IMR-90 (cell line): Measurements from ENCODE around the gene SNX3.

Source experiments
- CEBPB ChIP-seq: IDR thresholded peaks from 2 replicates; pipeline ENCODE4 v1.6.1; 2012; ENCODE audit warnings: low read depth, low read length, improper control_type of control experiment
- FOS ChIP-seq: fragments of 150-350 bp; IDR thresholded peaks from 2 replicates; pipeline ENCODE4 v1.6.1; 2016; ENCODE audit warnings: low read depth, low read length
- MAFK ChIP-seq: IDR thresholded peaks from 2 replicates; pipeline ENCODE4 v1.6.1; 2012; ENCODE audit warnings: low read depth, low read length, improper control_type of control experiment
- MAZ ChIP-seq: IDR thresholded peaks from 2 replicates; pipeline ENCODE4 v1.6.1; 2012; ENCODE audit warnings: low read depth, mild to moderate bottlenecking, low read length, improper control_type of control experiment, moderate library complexity, borderline replicate concordance
- MXI1 ChIP-seq: IDR thresholded peaks from 2 replicates; pipeline ENCODE4 v1.6.1; 2012; ENCODE audit warnings: low read depth, mild to moderate bottlenecking, low read length, moderate library complexity, borderline replicate concordance
- NFE2L2 ChIP-seq: fragments of 150-350 bp; IDR thresholded peaks from 2 replicates; pipeline ENCODE4 v1.6.1; 2016; ENCODE audit warnings: low read depth, mild to moderate bottlenecking, low read length
- POLR2A ChIP-seq: IDR thresholded peaks from 2 replicates; pipeline ENCODE4 v1.6.1; 2012; ENCODE audit warnings: mild to moderate bottlenecking, low read depth, low read length
- RAD21 ChIP-seq: IDR thresholded peaks from 2 replicates; pipeline ENCODE4 v1.6.1; 2012; ENCODE audit warnings: low read length, improper control_type of control experiment
- RCOR1 ChIP-seq: IDR thresholded peaks from 2 replicates; pipeline ENCODE4 v1.6.1; 2012; ENCODE audit warnings: mild to moderate bottlenecking, low read length, improper control_type of control experiment; ENCODE audit not compliant: insufficient replicate concordance
- RFX5 ChIP-seq: IDR thresholded peaks from 2 replicates; pipeline ENCODE4 v1.8.0; 2012; ENCODE audit warnings: low read depth, mild to moderate bottlenecking, low read length, moderate library complexity
- SMC3 ChIP-seq: fragments of 150-350 bp; IDR thresholded peaks from 2 replicates; pipeline ENCODE4 v1.6.1; 2016; ENCODE audit warnings: low read depth, mild to moderate bottlenecking, antibody characterized with exemption, low read length, moderate library complexity
- TF ChIP-seq, protein P1 (sequence below): conservative IDR thresholded peaks from 2 replicates; pipeline ENCODE4 v1.5.1; 2012; ENCODE audit warnings: mild to moderate bottlenecking, low read depth, low read length, improper control_type of control experiment
- TF ChIP-seq, protein P2 (sequence below): fragments of 150-350 bp; IDR thresholded peaks from 2 replicates; pipeline ENCODE4 v1.6.1; 2016; ENCODE audit warnings: low read depth, mild to moderate bottlenecking, low read length, moderate library complexity, borderline replicate concordance
- TF ChIP-seq, protein P3 (sequence below): fragments of 150-350 bp; IDR thresholded peaks from 2 replicates; pipeline ENCODE4 v1.6.1; 2017; ENCODE audit warnings: mild to moderate bottlenecking, antibody characterized with exemption, low read length, low read depth

DNA sequence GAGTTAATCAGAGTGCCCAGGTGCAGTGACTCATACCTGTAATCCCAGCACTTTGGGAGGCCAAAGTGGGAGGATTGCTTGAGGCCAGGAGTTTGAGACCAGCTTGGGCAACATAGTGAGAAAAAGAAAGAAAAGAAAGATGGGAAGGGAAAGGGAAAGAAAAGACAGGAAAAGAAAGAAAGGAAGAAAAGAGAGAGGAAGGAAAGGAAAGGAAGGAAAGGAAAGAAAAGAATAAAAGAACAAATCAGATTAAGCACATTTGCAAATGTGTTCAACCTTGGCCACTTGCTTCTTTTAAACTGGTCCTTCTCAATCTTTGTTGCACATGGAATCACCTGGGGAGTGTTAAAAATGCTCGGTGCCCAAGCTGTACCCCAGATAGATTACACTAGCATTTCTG is 67.0 kb downstream of the SNX3 start:
- TF ChIP-seq SMC3: no peak
- no peak for TF ChIP-seq RCOR1
- TF ChIP-seq, protein P1, sequence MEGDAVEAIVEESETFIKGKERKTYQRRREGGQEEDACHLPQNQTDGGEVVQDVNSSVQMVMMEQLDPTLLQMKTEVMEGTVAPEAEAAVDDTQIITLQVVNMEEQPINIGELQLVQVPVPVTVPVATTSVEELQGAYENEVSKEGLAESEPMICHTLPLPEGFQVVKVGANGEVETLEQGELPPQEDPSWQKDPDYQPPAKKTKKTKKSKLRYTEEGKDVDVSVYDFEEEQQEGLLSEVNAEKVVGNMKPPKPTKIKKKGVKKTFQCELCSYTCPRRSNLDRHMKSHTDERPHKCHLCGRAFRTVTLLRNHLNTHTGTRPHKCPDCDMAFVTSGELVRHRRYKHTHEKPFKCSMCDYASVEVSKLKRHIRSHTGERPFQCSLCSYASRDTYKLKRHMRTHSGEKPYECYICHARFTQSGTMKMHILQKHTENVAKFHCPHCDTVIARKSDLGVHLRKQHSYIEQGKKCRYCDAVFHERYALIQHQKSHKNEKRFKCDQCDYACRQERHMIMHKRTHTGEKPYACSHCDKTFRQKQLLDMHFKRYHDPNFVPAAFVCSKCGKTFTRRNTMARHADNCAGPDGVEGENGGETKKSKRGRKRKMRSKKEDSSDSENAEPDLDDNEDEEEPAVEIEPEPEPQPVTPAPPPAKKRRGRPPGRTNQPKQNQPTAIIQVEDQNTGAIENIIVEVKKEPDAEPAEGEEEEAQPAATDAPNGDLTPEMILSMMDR: no peak
- no peak for TF ChIP-seq CEBPB
- TF ChIP-seq POLR2A: no peak
- TF ChIP-seq, protein P2, sequence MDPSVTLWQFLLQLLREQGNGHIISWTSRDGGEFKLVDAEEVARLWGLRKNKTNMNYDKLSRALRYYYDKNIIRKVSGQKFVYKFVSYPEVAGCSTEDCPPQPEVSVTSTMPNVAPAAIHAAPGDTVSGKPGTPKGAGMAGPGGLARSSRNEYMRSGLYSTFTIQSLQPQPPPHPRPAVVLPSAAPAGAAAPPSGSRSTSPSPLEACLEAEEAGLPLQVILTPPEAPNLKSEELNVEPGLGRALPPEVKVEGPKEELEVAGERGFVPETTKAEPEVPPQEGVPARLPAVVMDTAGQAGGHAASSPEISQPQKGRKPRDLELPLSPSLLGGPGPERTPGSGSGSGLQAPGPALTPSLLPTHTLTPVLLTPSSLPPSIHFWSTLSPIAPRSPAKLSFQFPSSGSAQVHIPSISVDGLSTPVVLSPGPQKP: no peak
- TF ChIP-seq RAD21: no peak
- TF ChIP-seq MAZ: no peak
- TF ChIP-seq NFE2L2: no peak
- TF ChIP-seq MAFK: no peak
- TF ChIP-seq FOS: no peak
- TF ChIP-seq, protein P3, sequence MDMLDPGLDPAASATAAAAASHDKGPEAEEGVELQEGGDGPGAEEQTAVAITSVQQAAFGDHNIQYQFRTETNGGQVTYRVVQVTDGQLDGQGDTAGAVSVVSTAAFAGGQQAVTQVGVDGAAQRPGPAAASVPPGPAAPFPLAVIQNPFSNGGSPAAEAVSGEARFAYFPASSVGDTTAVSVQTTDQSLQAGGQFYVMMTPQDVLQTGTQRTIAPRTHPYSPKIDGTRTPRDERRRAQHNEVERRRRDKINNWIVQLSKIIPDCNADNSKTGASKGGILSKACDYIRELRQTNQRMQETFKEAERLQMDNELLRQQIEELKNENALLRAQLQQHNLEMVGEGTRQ: no peak
- no peak for TF ChIP-seq MXI1
- no peak for TF ChIP-seq RFX5
